ENCODE data around the gene SMKR1. TPM values are rescaled to one million over a fixed set of nuclear protein-coding genes. Genes with fewer than 3 reads are reported as not detected.

Gene SMKR1
- total RNA-seq, 2 donors from 2014 or later, result 4.0 to 4.3 TPM

GRCh38 chr7:129540340-129540739 lies 38.0 kb downstream of the SMKR1 start:
- H3K4me3 Mint-ChIP-seq, result no peak overlapping the region
- H3K9me3 Mint-ChIP-seq, result no peaks in the 10 kb centered on the region
- no peak overlapping the region for H3K27ac Mint-ChIP-seq
- ATAC-seq (replicated peaks in 1 of 2) (no peak), DNase-seq (no peak)
- peaks cover 12% of the 10 kb centered on the region for H3K27me3 Mint-ChIP-seq (ENCODE audit: low read depth)
- no peaks in the 10 kb centered on the region for H3K36me3 Mint-ChIP-seq (ENCODE audit: insufficient read depth in 2 of 2)
- peaks cover 13% of the 10 kb centered on the region for H3K4me1 Mint-ChIP-seq (ENCODE audit: low read depth)

- H3K36me3 Mint-ChIP-seq (ENCODE audit: insufficient read depth in 2 of 2), result no peaks in the 10 kb centered on the region
- ATAC-seq (replicated peaks in 1 of 2) (no peak), DNase-seq (no peak)
- peaks cover 12% of the 10 kb centered on the region for H3K27me3 Mint-ChIP-seq (ENCODE audit: low read depth)
- H3K9me3 Mint-ChIP-seq, result no peaks in the 10 kb centered on the region
- H3K27ac Mint-ChIP-seq, result no peak overlapping the region
- H3K4me1 Mint-ChIP-seq (ENCODE audit: low read depth), result no peaks in the 10 kb centered on the region
- no peak overlapping the region for H3K4me3 Mint-ChIP-seq
These were observed 42.4 kb downstream of the SMKR1 start for GRCh38 chr7:129544700-129545099.

DNA sequence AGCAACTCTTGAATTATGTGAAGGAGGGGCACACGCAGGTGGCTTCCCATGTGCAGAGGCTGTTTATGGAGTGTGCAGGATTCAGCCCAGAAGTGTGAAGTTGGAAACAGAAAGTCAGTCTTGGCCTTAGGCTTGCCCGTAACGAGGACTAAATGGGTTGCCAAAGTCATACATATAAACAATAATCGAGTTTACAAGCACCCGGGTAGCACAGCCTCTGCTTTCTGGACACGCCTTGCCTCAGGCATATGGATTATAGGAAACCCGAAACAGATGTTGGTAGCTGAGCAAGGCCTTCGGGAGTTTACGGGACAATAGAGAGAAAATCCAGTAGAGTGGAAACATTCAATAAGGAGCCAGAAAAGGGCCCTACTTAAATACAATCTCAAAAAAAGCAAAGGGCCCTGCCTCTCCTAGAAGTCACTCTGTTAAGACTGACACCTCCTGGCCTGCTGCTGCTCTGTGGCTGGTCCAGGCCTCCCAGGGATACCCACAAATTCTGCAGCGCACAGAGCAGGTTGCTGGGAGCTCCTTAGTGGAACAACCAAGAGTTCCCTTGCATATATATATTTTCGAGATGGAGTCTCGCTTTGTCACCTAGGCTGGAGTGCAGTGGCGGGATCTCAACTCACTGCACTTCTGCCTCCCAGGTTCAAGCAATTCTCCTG lies 48.5 kb downstream of the SMKR1 start:
- Mint-ChIP-seq H3K27ac (no peak overlapping the region), H3K27me3 (ENCODE audit: low read depth) (peaks cover 7% of the 10 kb centered on the region), H3K4me3 (no peak overlapping the region), H3K36me3 (ENCODE audit: insufficient read depth in 2 of 2) (no peaks in the 10 kb centered on the region), H3K9me3 (no peaks in the 10 kb centered on the region), H3K4me1 (ENCODE audit: low read depth) (peaks cover 8% of the 10 kb centered on the region)
- ATAC-seq (replicated peaks in 1 of 2) (no peak), DNase-seq (no peak)

- Mint-ChIP-seq H3K4me3 (peak overlapping the region; percentile 59 to 64), H3K27ac (no peak overlapping the region)
These were observed 51.6 kb downstream of the SMKR1 start for GRCh38 chr7:129553899-129554461.

DNA sequence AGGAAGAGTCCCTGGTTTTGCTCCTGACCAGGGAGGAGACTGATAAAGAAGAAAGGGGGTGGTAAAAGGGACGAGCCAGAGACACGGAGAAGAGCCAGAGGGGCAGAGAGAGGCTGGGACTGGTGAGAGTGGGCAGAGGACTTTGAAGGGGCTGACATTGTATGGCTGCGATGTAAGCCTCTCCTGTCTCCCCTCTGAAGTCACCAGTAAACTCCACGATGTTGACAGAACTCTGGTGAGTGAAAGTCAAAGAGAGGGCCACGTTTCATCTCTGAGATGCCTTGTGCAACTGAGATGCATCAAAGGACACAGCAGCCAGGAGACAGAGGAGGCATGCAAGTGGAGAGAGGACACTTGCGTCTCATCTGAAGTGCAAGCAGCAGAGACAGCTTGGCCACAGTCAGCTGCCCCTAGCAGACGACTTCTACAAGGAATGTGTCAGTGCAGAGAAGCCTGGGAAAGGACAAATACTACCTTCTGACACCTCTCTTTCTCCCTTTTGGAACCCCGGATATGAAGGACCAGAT lies 54.3 kb downstream of the SMKR1 start:
- peaks cover 10% of the 10 kb centered on the region for H3K27me3 Mint-ChIP-seq (ENCODE audit: low read depth)
- no peak overlapping the region for H3K27ac Mint-ChIP-seq
- H3K9me3 Mint-ChIP-seq, result no peaks in the 10 kb centered on the region

More at GRCh38 chr7:129553899-129554461, 51.6 kb downstream of the SMKR1 start:
- peak; percentile 47 to 53 for DNase-seq
- H3K27me3 Mint-ChIP-seq (ENCODE audit: low read depth), result peaks cover 7% of the 10 kb centered on the region
- H3K4me1 Mint-ChIP-seq (ENCODE audit: low read depth), result peaks cover 8% of the 10 kb centered on the region
- ATAC-seq (replicated peaks in 1 of 2), result peak; percentile 94 to 100
- no peaks in the 10 kb centered on the region for H3K36me3 Mint-ChIP-seq (ENCODE audit: insufficient read depth in 2 of 2)
- H3K9me3 Mint-ChIP-seq, result no peaks in the 10 kb centered on the region

DNA sequence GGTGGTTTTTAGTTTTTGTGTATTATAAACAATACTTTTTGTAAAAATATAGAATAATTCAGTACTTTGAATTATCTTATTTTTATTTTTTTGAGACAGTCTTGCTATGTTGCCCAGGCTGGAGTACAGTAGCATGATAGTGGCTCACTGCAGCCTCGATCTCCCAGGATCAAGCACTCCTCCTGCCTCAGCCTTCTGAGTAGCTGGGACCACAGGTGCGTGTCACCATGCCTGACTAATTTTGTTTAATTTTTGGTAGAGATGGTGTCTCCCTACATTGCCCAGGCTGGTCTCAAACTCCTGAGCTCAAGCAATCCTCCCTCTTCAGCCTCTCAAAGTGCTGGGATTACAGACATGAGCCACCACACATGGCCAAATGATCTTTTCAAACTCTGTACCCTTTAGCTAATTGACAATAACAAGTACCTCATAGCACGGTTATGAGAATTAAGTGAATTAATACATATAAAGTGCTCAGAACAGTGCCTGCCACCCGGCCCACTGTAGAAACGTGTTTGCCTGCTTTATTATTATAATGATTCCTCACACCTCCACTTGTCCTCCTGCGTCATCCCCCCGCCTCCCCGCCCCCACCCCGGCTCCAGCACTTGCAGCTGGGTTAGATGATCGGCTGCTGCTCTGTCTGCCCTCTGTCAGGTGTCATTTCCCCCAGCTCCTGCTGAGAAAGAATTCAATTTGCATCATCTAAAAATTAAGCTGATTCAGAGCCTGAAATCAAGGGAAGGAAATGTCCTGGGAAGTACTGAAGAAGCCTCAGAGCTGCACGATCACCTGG lies 55.6 kb downstream of the SMKR1 start:
- no peak overlapping the region for H3K27ac Mint-ChIP-seq
- no peak for DNase-seq
- no peaks in the 10 kb centered on the region for H3K9me3 Mint-ChIP-seq
- no peak overlapping the region for H3K4me3 Mint-ChIP-seq
- H3K4me1 Mint-ChIP-seq (ENCODE audit: low read depth), result peaks cover 8% of the 10 kb centered on the region
- ATAC-seq (replicated peaks in 1 of 2), result no peak
- peaks cover 17% of the 10 kb centered on the region for H3K27me3 Mint-ChIP-seq (ENCODE audit: low read depth)
- no peaks in the 10 kb centered on the region for H3K36me3 Mint-ChIP-seq (ENCODE audit: insufficient read depth in 2 of 2)

More for the DNA sequence above, 54.3 kb downstream of the SMKR1 start:
- Mint-ChIP-seq H3K4me1 (ENCODE audit: low read depth) (peaks cover 8% of the 10 kb centered on the region), H3K4me3 (no peak overlapping the region), H3K36me3 (ENCODE audit: insufficient read depth in 2 of 2) (no peaks in the 10 kb centered on the region)
- ATAC-seq (replicated peaks in 1 of 2) (no peak), DNase-seq (no peak)

- DNase-seq, result no peak
- Mint-ChIP-seq H3K27ac (no peak overlapping the region), H3K4me3 (no peak overlapping the region), H3K4me1 (ENCODE audit: low read depth) (no peaks in the 10 kb centered on the region), H3K9me3 (no peaks in the 10 kb centered on the region), H3K27me3 (ENCODE audit: low read depth) (peaks cover 22% of the 10 kb centered on the region), H3K36me3 (ENCODE audit: insufficient read depth in 2 of 2) (no peaks in the 10 kb centered on the region)
- ATAC-seq (replicated peaks in 1 of 2), result no peak
These were observed 57.2 kb downstream of the SMKR1 start for GRCh38 chr7:129559564-129559963.

GRCh38 chr7:129560831-129561230 lies 58.5 kb downstream of the SMKR1 start:
- H3K27ac Mint-ChIP-seq, result no peak overlapping the region
- DNase-seq, result no peak
- no peaks in the 10 kb centered on the region for H3K4me1 Mint-ChIP-seq (ENCODE audit: low read depth)
- peaks cover 27% of the 10 kb centered on the region for H3K27me3 Mint-ChIP-seq (ENCODE audit: low read depth)
- no peak for ATAC-seq (replicated peaks in 1 of 2)
- no peak overlapping the region for H3K4me3 Mint-ChIP-seq
- no peaks in the 10 kb centered on the region for H3K36me3 Mint-ChIP-seq (ENCODE audit: insufficient read depth in 2 of 2)
- H3K9me3 Mint-ChIP-seq, result no peaks in the 10 kb centered on the region

- Mint-ChIP-seq H3K36me3 (ENCODE audit: insufficient read depth in 2 of 2) (no peaks in the 10 kb centered on the region), H3K27me3 (ENCODE audit: low read depth) (peaks cover 27% of the 10 kb centered on the region), H3K9me3 (no peaks in the 10 kb centered on the region), H3K4me1 (ENCODE audit: low read depth) (no peaks in the 10 kb centered on the region), H3K4me3 (no peak overlapping the region), H3K27ac (no peak overlapping the region)
- DNase-seq (no peak), ATAC-seq (replicated peaks in 1 of 2) (no peak)
These were observed 59.5 kb downstream of the SMKR1 start for GRCh38 chr7:129561677-129562359.

Other genes with a start within 250 kb of the SMKR1 start
- gene STRIP2, start 68.1 kb upstream of the SMKR1 start, total RNA-seq, result 10 to 100 TPM; 73.5 to 79.2 TPM
- gene NRF1, start 109.2 kb downstream of the SMKR1 start, total RNA-seq, result 10 to 100 TPM; 22.1 to 25.1 TPM

Measured in activated T-cell treated with anti-CD3 and anti-CD28 coated beads, Interleukin-2, amount 50 U/mL, for 72 hours (primary cell).